ENCODE results near the gene VCAN.

GRCh38 chr5:83451955-83452354 is 19.6 kb upstream of the VCAN start:
- TF ChIP-seq CTCF (conservative IDR thresholded peaks at IDR 0.05 in 1 of 2, IDR thresholded peaks at IDR 0.05 in 1 of 2; ENCODE audit: extremely low read depth in 1 of 2, insufficient read depth in 1 of 2, low read depth in 1 of 2, low read length in 2 of 2) (no peak), EZH2 (IDR thresholded peaks at IDR 0.05; ENCODE audit: borderline replicate concordance, low read length) (no peak)
